Esophagus mucosa (tissue), 1 donor: ENCODE measurements around the gene CFAP77. TPM values are rescaled to one million over a fixed set of nuclear protein-coding genes. Genes with fewer than 3 reads are reported as not detected.
"Not testable (repeated sequence)": the region's sequence is repeated elsewhere in the genome, so short reads cannot be mapped to it uniquely, and the experiment has no call there.

Experiments used
- ATAC-seq: fragments of 200-7000 bp; cut with Tn5 transposase; one replicate; pipeline ENCODE4 v1.9.1; 2020
- total RNA-seq: library from RNA; stranded (reverse); gene quantifications from one replicate; pipeline ENCODE4 v1.2.4, GENCODE V29; 2023
- donor health status: DM: yes; HTN: yes; CAD: no.

CFAP77 gene
- total RNA-seq, 1 donor from 2014 or later, result not detected

DNA sequence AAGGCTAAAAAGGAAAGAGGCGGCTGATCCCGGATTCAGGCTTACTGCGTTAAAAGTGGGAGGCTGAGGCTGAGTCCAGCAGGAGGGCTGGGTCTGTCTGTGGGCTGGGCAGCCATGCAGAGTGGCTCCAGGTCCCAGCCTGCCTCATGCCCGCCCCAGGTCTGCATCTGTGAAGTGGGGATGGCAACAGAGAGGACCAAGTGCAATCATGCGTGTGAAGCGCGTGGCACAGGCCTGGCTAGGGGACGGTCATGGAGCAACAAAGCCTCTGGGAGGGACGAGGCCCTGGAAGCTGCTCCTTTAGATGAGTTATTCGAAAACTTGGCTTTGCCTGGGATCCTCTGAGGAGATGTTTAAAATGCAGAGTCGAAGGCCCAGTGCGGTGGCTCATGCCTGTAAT is 142.0 kb downstream of the CFAP77 start:
- no peak for ATAC-seq

DNA sequence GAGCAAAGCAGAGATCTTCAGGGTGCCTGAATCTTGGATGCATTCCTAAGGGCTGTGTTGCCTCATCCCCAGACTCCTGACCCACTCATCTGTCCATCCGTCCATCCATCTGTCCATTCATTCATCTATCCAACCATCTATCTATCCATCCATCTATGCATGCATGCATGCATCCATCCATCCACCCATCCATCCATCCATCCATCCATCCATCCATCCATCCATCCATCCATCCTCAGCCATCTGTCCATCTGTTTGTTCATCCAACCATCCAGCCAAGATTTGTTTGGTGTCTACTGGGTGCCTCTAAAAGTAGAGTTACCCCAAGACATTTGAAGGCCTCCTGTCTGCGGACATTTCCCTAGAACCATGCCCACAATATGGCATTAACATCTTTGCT is 144.7 kb downstream of the CFAP77 start:
- ATAC-seq, result no peak

DNA sequence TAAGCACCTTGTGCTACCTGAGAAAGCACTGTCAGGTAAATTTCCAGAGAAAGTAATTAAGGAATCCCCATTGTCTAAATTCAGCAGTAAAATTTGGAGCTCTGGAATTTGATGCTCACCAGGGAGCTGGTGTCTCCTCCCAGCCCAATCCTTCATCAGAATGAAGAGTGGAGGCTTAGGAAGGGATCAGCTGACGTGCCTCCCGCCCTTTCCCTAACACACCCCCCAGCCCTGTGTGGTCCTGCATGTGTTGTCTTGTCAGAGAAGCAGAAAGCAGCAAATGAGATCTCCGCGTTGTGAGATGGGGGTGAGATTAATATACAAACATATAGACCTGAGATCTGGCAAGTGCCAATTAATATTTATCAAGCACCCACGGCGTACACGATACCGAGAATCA is 145.5 kb downstream of the CFAP77 start:
- no peak for ATAC-seq

DNA sequence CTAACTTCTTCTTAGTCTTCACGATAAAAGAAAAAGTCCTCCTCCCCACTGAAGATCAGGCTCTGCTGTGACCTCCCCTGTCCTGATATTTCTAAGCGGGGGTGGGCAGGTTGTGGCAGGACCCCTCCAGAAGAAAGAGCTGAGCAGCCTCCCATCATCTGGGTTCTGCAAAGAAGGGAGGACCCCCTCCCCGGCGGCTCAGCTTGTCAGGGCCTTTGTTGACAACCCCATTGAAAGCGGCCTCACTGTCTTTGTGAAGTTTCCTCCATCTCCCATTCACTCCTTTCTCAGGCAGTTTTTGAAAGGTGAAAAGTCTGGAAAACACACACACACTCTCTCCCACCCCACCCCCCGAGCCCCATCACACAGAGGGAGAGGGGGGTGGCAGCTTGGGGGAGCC is 146.2 kb downstream of the CFAP77 start:
- ATAC-seq, result no peak

DNA sequence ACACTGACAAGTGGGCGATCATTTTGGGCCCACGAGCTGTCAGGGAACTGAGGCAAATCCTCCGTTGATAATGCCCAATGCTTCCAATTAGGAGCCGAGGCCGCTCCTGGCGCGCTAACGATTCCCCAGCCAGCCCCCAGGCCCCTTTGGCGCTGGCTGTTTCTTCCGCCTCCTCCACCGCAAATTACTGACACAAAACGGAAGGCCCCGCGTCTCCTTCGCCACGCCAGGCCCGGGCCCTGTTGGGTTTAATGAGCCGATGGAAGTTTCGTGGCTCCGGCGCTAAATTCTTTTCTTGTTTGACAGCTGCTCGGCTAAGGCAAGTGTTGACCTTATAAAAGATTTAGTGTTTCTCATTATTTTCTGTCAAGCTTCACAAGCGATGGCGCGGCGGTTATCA is 146.7 kb downstream of the CFAP77 start:
- no peak for ATAC-seq

DNA sequence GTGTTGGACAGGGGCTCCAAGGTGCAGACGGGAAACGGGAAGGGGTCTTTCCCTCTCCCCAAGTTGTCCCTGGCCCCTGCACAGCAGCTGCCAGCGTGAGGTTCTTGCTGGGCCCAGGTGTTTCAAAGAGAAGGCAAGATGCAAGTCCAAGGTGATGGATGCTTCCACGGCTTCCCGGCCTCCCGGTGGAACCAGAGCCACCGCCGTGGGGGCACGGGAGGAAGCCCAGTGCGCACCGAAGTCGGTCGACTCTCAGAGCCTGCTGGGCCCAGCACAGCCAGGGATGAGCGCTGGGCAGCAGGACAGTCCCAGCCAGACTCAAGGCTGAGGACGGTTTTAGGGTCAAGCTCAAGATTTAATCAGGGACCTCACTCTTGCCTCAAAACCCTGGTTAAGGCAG is 147.1 kb downstream of the CFAP77 start:
- no peak for ATAC-seq

DNA sequence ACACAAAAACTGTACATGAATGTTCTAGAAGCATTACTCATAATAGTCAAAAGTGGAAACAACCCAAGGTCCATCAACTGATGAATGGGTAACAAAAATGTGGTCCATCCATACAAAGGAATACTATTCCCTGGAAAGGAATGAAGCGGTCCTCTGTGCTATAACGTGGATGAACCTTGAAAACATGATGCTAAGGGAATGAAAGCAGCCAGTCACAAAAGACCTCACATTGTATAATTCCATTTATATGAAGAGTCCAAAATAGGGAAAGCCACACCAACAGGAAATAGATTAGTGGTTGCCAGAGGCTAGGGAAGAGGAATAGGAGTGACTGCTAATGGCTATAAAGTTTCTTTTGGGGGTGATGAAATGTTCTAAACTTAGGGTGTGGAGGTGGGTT is 149.7 kb downstream of the CFAP77 start:
- ATAC-seq, result no peak

DNA sequence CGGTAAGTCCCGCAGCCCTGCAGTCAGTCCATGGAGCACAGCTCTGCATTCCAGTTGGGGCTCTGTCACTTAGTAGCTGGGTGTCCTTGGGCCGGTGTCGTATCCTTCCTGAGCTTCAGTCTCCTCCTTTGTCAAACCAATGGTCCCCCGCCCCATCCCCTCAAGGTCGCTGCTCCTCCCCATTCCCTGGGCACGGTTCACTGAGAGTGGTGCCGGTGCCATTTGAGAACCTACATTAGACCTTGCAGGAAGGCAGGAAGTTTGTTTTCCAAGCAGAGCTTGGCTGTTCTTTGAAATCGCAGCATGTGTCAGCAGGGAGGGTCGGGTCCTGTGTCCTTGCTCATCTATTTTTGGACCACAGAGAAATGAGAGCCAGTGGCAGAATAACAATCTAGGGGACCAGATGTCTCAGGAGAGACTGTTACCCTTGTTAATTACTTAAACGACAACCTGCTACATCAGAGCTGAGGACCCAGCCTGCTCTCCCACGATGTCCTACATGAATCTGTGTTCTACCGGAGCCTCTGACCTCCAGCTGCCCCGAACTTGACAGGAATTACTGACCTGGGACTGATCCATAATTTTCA is 150.7 kb downstream of the CFAP77 start:
- no peak for ATAC-seq

DNA sequence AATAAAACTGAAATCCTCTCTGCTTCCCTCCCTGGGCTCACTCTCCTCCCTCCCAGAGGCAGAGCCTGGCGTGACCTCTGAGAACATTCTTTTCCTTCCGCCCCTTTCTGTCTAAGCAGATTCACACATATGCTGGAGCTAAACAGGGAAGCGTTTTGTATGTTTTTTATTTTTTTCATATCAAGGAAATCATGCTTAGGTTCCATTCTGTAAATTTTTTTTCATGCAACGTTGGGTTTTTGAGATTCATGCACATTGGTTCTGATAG is 152.2 kb downstream of the CFAP77 start:
- ATAC-seq, result no peak

DNA sequence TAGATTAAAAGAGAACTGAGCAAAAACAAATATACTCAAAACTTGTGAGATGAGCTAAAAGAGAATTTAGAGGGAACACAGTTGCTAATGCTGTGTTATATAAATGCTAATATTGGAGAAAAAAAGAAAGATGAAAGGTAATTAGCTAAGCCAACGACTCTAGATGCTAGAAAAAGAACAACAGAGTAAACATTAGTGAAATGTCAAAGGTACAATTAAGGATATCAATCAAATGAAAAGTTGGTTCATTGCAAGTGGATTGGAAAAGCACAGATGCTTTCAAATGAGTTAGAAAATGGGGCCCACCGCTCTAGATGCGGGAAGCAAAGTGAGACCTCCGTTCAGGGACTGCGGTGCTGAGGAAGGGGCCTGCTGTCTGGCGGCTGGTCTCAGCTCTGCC is 154.5 kb downstream of the CFAP77 start:
- ATAC-seq, result no peak

DNA sequence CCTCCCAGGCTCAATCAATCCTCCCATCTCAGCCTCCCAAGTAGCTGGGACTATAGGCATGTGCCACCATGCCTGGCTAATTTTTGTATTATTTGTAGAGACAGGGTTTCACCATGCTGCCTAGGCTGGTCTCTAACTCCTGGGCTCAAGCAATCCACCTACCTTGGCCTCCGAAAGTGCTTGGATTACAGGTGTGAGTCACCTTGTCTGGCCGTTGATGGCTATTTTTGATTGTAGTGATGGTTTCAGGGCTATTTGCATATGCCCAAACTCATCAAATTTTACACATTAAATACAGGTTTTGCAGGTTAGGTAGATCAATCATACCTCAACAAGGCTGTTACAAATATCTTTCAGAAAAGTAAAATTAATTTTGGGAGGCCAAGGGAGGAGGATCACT is 158.8 kb downstream of the CFAP77 start:
- ATAC-seq, result not testable (repeated sequence)

DNA sequence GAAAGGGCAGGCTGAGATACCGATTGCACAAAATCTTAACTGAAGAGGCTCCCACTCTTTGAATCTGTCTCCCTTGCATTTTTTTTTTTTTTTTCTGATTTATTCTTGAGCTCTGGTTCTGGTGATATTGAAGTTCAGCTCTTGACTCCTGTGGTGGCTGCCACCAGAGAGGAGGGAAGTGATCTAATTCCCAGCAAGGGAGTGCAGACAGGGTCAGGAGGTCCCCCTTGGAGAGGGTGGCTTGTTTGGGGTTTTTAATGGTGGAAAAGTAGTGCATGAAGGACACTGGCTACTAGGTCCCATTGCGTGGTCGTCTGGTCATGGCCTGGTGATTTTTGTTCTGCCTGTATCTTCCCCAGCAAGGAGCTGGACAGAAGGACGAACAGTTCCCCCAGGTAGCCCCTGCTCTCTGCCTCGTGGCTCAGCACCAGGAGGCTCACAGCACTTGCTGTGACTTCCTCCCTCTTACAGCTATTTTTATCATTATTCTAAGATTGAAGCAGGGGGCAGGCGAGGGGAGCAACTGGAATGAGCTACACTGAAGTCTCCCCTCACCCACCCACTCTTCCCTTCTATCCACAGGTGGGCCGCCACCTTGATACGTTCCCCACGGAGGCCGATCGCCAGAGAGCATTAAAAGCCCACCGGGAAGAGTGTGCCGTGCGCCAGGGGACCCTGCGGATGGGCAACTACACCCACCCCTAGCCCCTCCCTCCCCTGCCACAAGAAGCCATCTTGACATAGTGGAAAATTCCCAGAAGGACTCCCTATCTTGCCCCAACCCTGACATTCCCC is 162.0 kb downstream of the CFAP77 start:
- no peak for ATAC-seq

DNA sequence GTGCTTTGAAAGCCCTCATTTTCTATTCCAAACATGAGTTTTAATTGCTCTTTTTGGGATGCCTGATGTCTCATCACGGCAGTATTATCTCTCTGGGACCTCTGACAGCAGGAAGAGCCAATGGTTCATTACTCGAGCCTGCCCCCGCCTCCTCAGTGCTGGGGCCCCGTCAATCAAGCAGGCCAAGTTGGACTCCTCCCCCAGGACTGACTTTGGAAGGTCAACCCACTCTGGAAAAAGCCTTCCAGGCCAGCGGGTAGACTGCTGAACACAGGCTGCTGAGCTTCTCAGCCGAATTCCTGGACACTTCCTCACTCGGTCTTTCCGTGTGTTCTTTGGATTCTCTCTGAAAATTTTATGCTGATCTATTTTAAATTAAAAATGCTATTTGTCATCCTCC is 162.9 kb downstream of the CFAP77 start:
- ATAC-seq, result no peak

DNA sequence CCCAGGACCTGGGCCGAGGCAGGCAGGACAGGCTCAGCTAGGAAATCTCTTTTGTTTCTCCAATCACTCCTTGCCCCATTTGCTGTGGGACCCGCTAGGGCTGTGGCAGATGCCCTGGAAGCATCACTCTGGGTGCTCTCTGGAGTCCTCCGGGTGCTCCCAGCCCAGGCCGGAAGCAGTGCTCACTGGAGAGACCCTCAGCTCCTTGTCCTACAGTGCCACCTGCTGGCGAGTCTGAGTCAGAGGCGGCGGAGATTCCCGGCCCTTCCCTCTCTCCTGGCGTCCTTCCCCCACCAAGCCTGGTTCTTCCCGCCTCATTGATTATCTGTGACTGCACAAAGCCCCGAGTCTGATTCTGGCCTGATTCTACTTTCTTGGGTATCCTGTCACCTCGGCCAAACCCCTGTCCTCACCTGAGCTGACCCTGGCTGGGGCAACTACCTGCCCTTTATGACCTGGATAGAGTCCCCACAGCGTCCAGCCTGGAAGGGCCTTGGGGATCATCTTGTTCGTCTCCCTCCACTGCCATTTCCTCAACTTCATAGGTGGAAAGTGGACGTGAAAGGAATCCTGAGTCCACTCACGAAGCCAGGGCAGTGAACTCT is 165.1 kb downstream of the CFAP77 start:
- ATAC-seq, result peak; percentile 87

DNA sequence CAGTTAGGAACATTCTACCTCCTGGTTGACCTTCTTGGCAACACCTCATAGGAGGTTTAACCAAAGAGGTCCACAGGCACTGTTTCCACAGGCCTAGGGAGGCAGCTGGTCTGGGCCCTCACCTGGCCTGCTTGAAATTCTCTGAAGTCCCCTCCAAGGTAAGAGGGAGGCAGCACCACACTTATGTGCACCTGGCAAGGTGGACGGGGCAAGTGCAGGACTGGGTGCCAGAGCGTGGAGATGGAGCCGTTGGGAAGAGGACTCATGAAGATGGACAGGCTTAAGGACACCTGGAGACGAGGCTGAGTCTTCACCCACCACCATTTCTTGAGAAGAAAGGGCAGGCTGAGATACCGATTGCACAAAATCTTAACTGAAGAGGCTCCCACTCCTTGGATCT is 165.8 kb downstream of the CFAP77 start:
- no peak for ATAC-seq

DNA sequence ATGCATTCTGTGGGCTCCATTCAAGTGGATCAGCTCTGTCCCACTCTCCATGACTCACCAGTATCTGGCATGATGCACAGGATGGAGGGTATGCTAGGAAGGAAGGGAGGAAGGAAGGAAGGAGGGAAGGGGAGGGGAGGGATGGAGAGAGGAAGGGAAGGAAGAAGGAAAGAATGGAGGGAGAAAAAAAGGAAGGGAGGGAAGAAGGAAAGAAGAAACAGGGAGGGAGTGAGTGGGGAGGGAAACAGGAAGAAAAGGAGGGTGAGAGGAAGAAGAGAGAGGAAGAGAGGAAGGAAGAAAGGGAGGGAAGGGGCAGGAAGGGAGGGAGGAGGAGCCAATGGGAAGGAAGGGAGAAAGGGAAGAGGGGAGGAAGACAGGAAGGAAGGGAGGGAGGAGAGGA is 167.1 kb downstream of the CFAP77 start:
- ATAC-seq, result no peak

DNA sequence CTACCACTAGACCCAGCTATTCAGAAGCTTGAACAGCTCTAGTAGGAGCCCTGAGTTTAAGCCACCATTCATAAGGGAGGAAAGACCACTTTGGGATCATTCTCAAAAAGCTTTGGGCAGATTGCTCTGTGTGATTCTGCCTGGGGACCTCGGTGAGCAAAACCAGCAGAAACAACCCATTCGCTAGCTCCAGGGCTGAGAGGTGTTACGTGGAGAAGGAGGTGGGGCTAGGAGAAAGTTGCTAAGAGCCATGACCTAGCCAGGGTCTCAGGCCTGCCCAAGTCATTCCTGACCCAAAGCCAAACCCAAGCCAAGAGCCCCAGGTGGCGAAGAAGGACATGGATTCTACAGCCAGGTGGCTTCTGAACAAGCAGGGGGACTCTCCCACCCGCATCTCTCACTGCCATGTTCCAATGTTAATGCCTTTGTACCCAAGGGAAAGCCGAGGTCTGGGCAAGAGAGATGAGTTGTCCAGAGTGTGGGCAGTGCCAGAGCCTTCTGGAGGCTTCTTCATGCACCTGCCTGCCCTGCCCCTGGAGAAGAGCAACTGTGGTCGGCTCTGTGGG is 168.4 kb downstream of the CFAP77 start:
- no peak for ATAC-seq

DNA sequence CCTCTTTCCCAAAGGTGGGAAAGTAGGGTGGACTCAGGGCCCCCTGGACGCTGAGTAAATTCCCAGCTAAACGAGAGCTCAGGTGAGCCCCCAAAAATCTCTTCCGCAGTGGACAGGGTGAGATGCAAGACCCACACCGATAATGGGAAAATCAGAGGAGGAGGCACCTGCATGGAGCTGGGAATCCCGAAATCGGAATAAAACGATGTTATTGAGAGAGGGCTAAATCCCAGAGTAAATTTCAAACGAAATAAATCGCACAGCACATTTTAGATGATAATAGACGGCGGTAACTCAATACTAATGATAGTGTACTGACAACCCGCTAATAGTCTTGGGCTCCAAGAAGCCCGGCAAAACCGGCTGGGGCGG is 169.4 kb downstream of the CFAP77 start:
- ATAC-seq, result no peak

DNA sequence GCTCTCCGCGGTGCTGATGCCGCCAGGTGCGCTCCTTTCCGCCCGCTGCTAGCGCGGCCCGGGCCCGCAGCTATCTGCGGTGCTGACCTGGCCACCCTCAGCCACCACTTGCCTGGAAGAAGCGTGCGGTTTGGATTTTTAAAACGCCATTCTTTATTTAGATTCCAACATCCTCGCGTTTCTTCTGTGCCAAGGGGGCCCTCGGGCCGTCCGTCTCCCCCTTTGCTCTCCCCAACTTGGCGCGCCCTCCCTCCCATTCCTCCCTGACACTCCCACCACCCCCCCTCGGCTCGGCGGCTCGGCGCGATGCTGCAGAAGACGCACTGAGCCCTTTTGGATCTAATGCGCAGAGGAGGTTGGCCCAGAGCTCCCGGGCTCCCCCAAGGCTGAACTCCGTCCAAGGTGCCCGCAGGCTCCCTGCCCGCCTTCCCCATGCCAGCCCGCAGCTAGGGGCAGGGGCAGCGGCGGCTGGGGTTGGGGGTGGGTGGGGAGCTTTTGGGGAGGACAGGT is 172.3 kb downstream of the CFAP77 start, which contains the start of gene BARHL1:
TSS of gene BARHL1 (plus strand) at position 331 of the 510 bp plus-strand sequence. CDS start 192 bp downstream, outside the sequence.
- ATAC-seq, result peak; percentile 11

DNA sequence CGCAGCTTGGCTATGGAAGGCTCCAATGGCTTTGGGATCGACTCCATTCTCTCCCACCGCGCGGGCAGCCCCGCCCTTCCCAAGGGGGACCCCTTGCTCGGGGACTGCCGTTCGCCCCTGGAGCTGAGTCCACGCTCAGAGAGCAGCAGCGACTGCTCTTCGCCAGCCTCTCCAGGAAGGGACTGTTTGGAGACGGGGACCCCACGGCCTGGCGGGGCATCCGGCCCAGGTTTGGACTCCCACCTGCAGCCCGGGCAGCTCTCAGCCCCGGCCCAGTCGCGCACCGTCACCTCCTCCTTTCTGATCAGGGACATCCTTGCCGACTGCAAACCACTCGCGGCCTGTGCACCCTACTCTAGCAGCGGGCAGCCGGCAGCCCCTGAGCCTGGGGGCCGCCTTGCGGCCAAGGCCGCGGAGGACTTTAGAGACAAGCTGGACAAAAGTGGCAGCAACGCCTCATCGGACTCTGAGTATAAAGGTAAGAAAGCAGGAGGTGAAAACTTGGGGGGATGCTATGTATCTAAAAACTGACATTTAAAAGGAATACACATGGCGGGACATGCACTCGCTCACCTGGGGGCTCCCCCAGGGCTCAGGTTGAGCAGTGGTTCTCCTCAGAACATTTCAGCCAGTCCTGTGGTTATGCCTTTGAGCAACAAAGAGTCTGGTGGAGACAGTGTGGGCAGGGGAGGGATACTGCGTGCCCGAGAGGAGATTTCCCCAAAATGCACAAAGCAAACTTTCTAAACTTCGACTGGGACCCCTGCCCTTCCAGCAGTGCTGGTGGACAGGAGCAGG is 173.0 kb downstream of the CFAP77 start:
- ATAC-seq, result no peak

DNA sequence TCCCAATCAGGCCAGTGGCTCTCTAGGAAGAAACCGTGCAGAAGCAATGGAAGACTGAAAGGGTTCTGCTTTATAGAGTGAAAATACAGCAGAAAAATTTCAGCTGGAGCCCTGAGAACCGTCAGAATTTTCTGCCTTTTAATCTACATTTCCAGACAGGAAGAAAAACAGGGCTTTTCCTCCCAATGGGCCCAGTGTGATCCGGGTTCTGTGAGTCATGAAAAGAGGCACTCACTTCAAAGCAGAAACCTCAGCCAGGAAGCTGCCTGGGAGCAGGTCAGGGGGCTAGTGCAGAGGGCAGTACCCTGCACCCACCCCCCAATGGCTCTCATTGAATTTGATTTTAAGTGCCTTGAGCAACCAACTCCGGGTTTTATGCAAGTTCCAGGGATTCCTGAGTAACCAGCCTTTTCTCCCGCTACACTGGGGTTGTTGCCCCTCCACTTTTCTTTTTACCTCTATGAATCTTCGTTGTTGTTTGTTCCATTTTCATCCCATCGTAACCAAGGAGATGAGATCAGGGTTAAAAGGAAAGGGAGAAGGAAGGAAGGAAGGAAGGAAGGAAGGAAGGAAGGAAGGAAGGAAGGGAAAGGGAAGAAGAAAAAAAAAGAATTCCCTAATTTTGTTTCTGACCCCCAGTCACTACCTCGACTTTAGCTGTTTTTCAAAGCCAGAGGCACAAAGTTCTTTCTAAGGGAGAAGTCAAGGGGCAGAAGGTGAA is 173.7 kb downstream of the CFAP77 start:
- no peak for ATAC-seq
